ENCODE measurements around the gene CEBPZOS.

Gene CEBPZOS

GRCh38 chr2:37171624-37171950 is 24.7 kb upstream of the CEBPZOS start:
- no peak for ATAC-seq

GRCh38 chr2:37173741-37174140 is 22.6 kb upstream of the CEBPZOS start:
- TF ChIP-seq BACH2 (CRISPR knock-in tag; IDR thresholded peaks at IDR 0.05; ENCODE audit: borderline replicate concordance) (no peak), ZNF70 (CRISPR knock-in tag; IDR thresholded peaks at IDR 0.05) (no peak)
- no peak for ATAC-seq

More at GRCh38 chr2:37171624-37171950, 24.7 kb upstream of the CEBPZOS start:
- TF ChIP-seq RARB (CRISPR knock-in tag; IDR thresholded peaks at IDR 0.05) (no peak), SNAI2 (CRISPR knock-in tag; IDR thresholded peaks at IDR 0.05) (no peak), ESRRG (CRISPR knock-in tag; IDR thresholded peaks at IDR 0.05) (no peak), ZNF70 (CRISPR knock-in tag; IDR thresholded peaks at IDR 0.05) (no peak), ZFP30 (CRISPR knock-in tag; IDR thresholded peaks at IDR 0.05) (no peak), BACH2 (CRISPR knock-in tag; IDR thresholded peaks at IDR 0.05; ENCODE audit: borderline replicate concordance) (no peak), TSHZ2 (CRISPR knock-in tag; IDR thresholded peaks at IDR 0.05) (no peak), ARNTL (CRISPR knock-in tag; IDR thresholded peaks at IDR 0.05; ENCODE audit: borderline replicate concordance, low read depth) (no peak), PPARA (CRISPR knock-in tag; IDR thresholded peaks at IDR 0.05; ENCODE audit: borderline replicate concordance) (no peak)

DNA sequence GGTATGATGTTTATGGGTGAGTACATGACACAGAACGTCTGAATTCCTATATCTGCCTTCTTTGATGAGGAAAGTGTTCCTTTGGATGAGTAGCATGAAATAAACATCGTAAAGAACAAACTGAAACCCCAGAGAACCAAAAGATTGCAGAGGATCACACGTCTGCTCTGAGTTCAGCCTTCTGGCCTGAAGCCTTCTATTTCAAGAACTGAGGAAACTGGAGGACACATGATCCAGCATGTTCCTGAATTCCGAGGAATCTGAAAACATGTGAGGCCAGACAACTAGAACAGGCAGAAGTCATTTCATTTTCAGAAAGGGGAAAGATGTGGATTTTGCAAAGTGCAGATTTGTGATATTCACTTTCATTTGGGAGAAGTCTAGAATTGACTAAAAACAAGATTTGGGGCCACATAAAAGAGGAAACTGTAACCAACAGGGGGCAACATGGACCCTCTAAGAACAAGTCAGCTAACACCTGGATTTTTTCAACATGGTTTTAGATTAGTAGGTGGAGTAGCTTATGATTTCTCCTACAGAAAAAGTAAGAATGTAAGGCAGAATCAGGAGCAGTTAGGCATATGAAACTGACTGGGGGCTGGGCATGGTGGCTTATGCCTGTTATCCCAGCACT is 16.2 kb upstream of the CEBPZOS start:
- TF ChIP-seq SNAI2 (CRISPR knock-in tag; IDR thresholded peaks at IDR 0.05) (no peak), ARNTL (CRISPR knock-in tag; IDR thresholded peaks at IDR 0.05; ENCODE audit: borderline replicate concordance, low read depth) (no peak), CSRNP3 (CRISPR knock-in tag; IDR thresholded peaks at IDR 0.05) (no peak), TOX (CRISPR knock-in tag; IDR thresholded peaks at IDR 0.05; ENCODE audit: borderline replicate concordance) (no peak)
- no peak for ATAC-seq

- TF ChIP-seq BACH2 (CRISPR knock-in tag; IDR thresholded peaks at IDR 0.05; ENCODE audit: borderline replicate concordance) (no peak), ARNTL (CRISPR knock-in tag; IDR thresholded peaks at IDR 0.05; ENCODE audit: borderline replicate concordance, low read depth) (no peak), ISL1 (CRISPR knock-in tag; IDR thresholded peaks at IDR 0.05) (no peak), ZC3H10 (CRISPR knock-in tag; IDR thresholded peaks at IDR 0.05) (no peak), OSR1 (CRISPR knock-in tag; IDR thresholded peaks at IDR 0.05) (no peak), PATZ1 (CRISPR knock-in tag; IDR thresholded peaks at IDR 0.05; ENCODE audit: borderline replicate concordance) (no peak), POU6F1 (CRISPR knock-in tag; IDR thresholded peaks at IDR 0.05; ENCODE audit: borderline replicate concordance, low read depth) (no peak), GLIS3 (CRISPR knock-in tag; IDR thresholded peaks at IDR 0.05) (no peak), CSRNP3 (CRISPR knock-in tag; IDR thresholded peaks at IDR 0.05) (no peak), ZNF8 (CRISPR knock-in tag; IDR thresholded peaks at IDR 0.05) (no peak), SNAI2 (CRISPR knock-in tag; IDR thresholded peaks at IDR 0.05) (no peak), TSHZ2 (CRISPR knock-in tag; IDR thresholded peaks at IDR 0.05) (no peak)
- ATAC-seq = no peak
These were observed 15.7 kb upstream of the CEBPZOS start for GRCh38 chr2:37180640-37181039.

Data from SK-N-SH treated with all-trans-retinoic acid at 6 μM for 48 hours (cell line).